ENCODE results near the gene TDO2.
"Not testable (repeated sequence)": the region's sequence is repeated elsewhere in the genome, so short reads cannot be mapped to it uniquely, and the experiment has no call there.

TDO2 gene

DNA sequence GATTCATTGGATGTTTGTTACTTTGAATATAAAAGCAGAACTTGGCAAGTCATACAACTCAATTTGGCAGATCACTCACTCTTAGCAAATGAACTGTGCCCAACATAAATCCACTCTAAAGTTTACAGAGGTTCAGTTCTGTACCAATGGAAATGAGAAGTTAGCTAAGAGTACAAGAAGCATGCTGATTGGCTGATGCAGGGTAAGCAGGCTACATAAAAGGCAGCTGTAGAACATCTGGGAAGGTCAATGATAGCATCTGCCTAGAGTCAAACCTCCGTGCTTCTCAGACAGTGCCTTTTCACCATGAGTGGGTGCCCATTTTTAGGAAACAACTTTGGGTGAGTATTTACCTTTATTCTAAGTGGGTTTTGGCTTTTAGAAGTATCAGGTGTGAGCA lies at the start of gene TDO2:
TSS of gene TDO2 (plus strand) at position 244 of the 400 bp plus-strand sequence. CDS start at position 307, 63 bp downstream.
- no peak for DNase-seq (ENCODE audit: extremely low read depth in 1 of 2, low read depth in 1 of 2)

DNA sequence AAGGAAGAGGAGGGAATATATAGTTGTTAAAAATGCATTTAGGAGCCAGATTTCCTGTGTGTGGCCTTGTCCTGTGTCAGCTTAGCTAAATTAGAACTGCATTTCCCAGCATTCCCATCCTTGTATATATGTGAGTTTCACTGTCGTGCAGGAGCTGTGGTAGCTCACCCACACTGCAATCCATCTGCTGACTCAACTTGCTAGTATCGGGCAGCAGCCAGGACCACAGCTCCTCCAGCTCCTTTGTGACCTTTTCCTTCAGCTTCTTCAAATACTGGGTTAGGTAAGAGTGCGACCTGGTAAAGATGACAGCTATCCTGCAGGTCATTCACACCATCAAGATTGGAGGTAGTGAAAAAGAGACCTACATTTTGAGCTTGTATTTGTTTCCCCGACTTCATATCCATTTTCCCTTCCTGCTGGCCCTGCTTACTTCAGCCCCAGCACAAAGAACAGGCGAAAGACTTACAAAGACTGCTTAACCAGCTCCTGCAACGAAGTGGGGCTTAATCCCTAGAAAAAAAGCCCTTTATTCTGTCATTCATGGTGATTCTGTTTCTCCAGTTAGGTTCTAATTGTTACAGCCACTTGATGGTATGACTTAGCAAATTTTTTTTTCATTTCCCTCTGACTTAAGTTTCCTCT lies 48.8 kb upstream of the TDO2 start:
- no peak for DNase-seq (ENCODE audit: extremely low read depth in 1 of 2, low read depth in 1 of 2)

DNA sequence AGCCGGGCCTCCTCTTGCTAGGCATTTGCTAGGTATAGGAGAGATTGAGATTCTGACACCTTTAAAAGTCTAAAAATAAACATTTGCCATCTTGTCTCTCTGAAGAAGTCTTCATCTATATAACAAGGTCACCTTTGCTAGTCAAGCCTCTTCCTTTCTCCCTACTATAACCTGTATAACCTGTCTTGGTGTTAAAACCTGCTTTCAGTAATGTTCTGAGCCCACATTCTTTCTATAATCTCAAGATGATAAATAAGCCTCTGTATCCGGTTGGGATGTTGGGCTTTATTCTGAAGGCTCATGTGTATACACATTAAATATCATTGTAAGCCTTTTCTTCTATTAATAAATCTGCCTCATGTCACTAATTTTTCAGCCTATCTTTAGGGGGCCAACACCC lies 47.6 kb upstream of the TDO2 start:
- DNase-seq (ENCODE audit: extremely low read depth in 1 of 2, low read depth in 1 of 2): no peak

DNA sequence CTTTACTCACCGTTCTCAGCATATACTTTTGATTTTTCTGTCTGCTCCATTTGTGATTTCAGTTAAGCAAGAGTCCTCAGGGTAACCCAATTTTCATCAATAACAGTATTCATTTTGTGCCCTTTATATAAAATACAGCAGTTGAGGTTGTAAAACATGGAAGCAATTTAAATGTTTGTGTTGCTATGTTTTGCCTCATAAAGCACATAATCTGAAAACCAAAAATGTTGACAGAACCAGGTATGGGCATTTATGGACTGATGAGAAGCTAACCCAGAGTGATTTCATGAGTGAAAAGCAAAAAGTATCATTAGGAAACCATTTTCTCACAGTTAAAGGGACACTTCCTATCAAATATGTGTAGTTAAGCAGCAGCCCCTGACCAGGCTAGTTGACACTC lies 37.3 kb upstream of the TDO2 start, which contains the start of gene ASIC5:
TSS of gene ASIC5 (minus strand) at position 101 of the 400 bp plus-strand sequence. CDS start at position 50, 51 bp downstream.
- no peak for DNase-seq (ENCODE audit: extremely low read depth in 1 of 2, low read depth in 1 of 2)

DNA sequence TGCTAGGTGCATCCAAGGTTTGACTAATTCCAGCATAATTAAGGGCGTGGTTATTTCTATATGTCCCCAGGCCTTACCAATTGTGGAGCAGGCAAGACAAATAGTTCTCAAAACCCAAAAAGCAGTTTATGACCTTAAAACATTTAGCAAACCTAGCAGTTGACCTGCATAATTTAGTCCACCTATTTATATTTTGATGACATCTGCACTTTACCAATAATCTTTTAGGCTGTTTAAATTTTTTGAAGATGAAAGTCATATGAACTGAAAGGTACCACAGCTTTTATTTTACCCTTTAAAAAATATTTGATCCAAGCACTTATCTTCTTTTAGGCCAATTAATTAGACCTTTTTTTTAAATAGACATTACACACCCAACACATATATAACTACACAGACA lies 27.6 kb upstream of the TDO2 start:
- no peak for DNase-seq (ENCODE audit: extremely low read depth in 1 of 2, low read depth in 1 of 2)

DNA sequence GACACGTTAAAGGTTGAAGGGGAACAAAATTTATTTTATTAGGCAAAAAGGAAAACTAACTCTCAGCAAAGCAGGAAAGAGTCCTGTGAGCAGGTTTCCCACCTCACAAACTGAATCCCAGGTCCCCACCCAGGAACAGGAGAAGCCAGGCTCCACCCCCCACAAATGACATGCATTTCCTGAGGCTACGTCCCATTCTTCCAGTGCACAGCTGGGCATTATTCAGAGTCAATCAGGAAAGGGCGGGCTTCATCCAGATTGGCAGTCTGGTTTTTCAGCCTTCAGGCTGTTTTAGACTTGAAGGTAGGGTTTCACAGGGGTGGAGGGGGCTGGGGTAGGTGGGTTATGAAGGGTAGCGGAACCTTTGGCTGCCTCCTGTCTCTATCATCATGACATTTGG lies 25.5 kb upstream of the TDO2 start:
- DNase-seq (ENCODE audit: extremely low read depth in 1 of 2, low read depth in 1 of 2): no peak

DNA sequence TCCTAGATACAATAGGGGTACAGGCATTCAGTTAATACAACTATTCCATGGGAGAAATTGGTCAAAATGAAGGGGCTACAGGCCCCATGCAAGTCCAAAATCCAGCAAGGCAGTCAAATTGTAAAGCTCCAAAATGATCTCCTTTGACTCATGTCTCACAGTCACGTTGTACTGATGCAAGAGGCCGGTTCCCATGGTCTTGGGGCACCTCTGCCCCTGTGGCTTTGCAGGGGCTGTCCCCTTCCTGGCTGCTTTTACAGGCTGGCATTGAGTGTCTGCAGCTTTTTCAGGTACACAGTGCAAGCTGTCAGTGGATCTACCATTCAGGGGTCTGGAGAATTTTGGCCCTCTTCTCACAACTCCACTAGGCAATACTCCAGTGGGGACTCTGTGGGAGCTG lies 24.9 kb upstream of the TDO2 start:
- DNase-seq (ENCODE audit: extremely low read depth in 1 of 2, low read depth in 1 of 2): no peak

DNA sequence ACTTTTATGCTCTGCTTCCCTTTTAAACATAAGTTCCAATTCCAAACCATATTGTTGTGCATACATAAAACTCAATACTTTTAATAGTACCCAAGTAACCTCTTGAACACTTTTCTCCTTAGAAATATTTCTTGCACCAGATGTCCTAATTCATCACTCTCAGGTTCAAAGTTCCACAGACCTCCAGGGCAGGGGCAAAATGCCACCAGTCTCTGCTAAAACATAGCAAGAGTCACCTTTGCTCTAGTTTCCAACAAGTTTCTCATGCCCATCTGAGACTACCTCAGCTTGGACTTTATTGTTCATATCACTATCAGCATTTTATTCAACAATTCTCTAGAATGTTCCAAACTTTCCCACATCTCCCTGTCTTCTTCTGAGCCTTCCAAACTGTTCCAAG lies 23.7 kb upstream of the TDO2 start:
- no peak for DNase-seq (ENCODE audit: extremely low read depth in 1 of 2, low read depth in 1 of 2)

DNA sequence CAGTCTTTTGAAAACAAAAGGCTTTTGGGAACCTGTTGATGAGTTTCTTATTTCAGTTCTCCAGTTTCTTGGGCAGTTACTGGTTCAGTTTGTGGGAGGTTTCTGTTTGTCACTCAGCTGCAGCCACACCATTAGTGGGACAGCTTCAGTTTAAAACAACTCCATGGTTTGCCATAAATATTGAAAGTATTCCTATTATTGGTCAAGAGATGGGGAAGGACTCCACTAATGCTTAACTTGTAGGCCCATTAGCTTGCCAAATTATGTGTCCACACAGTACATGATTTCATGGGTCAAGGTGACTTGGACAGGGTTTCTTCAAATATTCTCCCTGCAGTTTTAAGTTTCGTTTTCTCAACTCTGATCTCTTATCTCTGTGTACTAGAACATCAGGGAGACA lies 21.9 kb upstream of the TDO2 start:
- no peak for DNase-seq (ENCODE audit: extremely low read depth in 1 of 2, low read depth in 1 of 2)

DNA sequence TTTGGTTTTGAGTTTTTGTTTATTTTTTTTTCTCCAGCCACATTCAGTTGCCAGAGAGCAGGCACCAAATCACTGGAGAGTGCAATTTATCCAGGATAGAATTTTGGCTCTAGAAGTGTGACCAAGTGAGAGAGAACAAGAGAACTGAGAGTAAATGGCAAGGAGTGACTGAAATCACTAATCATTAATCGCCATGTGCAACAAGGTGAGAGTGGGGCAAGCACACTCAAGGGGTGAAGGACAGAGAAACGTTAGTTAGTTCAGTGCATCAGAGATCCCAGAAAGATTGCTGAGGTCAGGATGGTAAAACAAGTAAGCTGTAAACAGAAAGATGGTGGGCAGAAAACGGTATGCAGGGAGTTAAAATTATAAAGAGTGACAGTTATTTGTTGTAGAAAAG lies 19.6 kb upstream of the TDO2 start:
- DNase-seq (ENCODE audit: extremely low read depth in 1 of 2, low read depth in 1 of 2): no peak

DNA sequence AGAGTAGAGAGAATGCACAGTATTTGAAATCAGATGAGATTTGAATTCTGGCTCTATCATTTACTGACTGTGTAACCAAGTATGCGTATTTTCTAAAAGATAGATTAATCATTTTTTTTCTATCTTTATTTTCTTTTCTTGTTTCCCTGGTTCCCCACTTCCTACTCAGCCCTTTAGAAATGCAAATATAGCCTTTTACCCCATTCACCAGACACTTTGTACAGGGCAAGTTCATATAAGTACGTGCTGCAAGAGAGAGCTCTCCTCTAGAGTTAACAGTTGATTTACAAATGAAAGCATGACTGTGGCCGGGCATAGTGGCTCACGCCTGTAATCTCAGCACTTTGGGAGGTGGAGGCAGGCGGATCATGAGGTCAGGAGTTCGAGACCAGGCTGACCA lies 17.8 kb upstream of the TDO2 start:
- DNase-seq (ENCODE audit: extremely low read depth in 1 of 2, low read depth in 1 of 2): no peak

DNA sequence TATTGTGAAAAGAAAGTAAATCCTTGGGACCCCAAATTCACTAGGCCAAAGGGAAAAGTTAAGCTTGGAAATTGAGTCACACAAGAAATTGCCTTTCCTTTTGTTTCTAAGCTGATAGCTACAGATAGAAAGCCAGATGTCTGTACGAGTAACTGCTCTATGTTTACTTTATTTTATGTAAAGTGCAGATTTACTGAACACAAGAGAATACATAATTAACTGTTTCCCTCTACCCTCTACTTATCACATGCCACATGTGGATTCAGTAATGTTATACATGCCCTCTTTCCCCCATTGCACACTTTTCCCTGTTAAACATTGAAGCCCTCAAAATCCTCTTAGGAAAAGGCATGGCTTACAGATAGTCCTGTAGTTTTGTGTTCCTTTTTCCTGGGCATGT lies 16.5 kb upstream of the TDO2 start:
- DNase-seq (ENCODE audit: extremely low read depth in 1 of 2, low read depth in 1 of 2): no peak

DNA sequence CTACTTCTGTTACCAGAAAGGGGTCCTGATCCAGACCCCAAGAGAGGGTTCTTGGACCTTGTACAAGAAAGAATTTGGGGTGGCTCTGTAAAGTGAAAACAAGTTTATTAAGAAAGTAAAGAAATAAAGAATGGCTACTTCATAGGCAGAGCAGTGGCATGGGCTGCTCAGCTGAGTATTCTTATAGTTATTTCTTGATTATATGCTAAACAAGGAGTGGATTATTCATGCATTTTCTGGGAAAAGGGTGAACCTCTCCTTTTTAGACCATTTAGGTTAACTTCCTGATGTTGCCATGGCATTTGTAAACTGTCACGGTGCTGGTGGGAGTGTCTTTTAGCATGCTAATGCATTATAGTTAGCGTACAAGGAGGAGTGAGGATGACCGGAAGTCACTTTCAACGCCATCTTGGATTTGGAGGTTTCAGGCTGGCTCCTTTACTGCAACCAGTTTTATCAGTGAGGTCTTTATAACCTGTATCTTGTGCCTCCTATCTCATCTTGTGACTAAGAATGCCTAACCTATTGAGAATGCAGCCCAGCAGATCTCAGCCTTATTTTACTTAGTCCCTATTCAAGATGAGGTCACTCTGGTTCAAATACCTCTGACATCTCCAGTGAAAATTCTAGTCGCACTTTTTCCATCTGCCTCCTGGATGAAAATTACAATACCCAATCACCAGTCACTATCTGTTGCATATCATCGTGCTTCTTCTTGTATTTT lies 15.5 kb upstream of the TDO2 start:
- no peak for DNase-seq (ENCODE audit: extremely low read depth in 1 of 2, low read depth in 1 of 2)

DNA sequence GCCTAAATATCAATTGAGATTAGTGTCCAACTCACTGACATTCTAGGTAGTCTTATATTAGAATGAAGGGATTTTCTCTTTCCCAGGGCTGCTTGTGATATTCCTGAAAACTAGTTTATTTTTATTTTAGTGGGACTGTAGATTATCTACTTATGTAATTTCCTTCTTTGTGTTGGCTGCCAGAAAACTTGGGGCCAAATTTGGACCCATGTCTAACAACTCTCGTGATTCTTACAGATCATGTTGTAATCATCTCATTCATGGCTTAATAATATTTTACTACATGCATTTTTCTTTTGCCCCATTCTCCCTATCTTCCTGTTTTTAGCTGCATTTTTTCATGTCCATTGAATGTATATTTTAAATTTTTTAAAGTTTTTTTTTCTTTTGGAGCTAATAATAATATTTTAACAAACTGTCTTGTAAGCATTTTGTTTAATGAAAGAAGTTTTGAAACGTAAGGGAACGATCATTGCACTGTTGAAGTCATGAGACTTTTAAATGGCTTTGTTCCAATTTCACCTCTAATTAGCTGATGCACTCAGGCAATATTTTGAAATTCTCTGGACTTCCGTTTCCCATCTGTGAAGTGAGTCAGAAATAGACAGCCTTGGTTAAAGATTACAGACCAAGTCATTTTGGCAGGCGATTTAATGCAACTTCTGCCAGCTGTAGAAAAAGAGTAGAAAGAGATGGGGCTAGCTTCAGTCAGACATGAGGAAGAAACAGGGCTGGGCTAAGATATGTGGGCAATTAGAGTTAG lies 14.3 kb upstream of the TDO2 start:
- no peak for DNase-seq (ENCODE audit: extremely low read depth in 1 of 2, low read depth in 1 of 2)

DNA sequence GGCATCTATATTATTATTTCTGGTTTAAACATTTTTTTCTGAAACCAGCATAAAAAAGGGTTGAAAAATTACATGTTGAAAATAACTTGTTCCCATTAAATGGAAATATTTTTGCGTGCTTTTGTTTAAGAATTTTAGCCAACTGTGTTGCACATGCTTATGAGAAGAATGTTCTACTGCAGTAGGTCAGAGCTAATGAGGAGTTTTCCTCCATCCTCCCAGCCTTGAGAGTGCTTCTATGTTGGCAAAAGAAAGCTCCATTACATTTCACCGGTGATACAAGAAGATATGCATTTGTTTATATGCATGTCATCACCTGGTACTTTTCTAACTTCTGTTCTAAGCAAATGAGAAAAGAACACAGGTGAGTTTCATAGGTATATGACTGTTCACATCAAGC lies 13.6 kb upstream of the TDO2 start:
- no peak for DNase-seq (ENCODE audit: extremely low read depth in 1 of 2, low read depth in 1 of 2)

DNA sequence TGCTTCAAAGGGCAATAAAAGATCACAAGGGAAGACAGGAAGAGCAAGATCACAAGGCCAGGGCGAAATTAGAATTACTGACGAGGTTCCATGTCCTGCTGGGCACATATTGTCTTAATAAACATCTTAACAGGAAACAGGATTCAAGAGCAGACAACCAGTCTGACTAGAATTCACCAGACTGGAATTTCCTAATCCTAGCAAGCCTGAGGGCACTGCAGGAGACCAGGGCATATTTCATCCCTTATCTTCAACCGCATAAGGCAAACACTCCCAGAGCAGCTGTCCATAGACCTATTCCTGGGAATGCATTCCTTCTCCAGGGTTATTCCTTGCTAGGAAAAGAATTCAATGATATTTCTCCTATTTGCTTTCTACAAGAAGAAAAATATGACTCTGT lies 12.4 kb upstream of the TDO2 start:
- no peak for DNase-seq (ENCODE audit: extremely low read depth in 1 of 2, low read depth in 1 of 2)

DNA sequence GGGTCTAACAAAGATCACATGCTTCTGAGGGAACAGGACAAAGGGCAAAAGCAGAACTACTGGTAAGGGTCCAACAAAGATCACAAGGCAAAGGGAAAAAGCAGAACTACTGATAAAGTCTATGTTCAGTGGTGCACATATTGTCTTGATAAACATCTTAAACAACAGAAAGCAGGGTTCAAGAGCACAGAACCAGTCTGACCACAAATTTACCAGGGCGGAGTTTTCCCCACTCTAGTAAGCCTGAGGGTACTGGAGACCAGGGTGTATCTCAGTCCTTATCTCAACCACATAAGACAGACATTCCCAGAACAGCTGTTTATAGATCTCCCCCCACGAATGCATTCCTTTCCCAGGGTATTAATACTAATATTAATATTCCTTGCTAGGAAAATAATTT lies 5.1 kb upstream of the TDO2 start:
- not testable (repeated sequence) for DNase-seq (ENCODE audit: extremely low read depth in 1 of 2, low read depth in 1 of 2)

DNA sequence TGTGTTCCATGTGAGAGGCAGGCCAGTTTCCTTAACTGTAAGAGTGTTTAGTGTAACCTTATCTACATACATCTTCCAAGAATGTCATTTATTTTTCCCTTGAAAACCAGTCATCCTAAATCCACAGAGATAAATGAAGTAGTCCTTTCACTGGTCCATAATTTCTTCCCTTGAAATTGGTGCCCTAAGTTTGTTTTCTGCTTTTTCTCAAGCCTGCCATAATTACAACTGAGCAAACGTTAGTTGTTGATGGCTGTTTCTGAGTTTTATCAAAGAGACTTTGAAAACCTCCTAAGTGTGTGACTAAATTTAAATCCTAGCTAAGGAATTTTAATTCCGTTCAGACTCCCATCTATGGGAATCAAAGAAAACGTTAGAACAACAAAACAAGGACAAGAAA lies 3.6 kb upstream of the TDO2 start:
- no peak for DNase-seq (ENCODE audit: extremely low read depth in 1 of 2, low read depth in 1 of 2)

DNA sequence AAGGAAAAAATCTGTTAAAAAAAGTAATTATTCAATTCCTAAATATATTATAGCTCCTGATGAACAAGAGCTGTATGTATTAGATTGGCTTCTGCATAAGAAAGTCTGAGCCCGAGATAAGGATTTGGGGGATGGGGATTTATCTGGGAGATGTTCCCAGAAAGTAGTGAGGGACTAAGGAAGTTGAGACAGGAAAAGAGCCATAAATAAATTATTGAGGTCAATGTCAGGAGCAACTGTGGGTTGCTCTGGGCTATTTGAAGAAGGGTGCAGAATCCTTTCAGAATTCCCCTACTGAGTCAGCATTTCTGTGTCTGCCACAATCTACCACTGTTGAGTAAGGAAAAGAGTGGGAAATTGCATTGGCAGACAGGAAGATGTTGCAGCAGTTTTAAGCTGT lies 3.1 kb upstream of the TDO2 start:
- DNase-seq (ENCODE audit: extremely low read depth in 1 of 2, low read depth in 1 of 2): no peak

DNA sequence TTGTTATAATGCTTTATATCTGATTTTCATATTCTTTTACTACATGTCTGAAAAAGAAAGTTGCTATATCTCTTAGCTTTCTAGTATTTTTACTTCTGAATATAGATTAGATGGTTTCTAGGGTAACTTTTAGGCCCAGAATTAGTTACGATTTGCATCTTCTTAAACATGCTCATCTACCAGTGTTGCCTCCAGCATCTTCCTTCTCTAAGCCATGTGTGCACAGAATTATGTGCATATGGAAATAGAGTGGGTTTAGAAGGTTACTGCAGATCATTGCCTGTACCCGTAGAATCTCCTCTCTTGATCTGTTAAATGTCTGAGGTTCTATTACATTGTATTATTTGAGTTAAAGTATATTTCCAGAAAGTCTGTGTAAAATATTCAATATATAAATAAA lies 2.5 kb upstream of the TDO2 start:
- DNase-seq (ENCODE audit: extremely low read depth in 1 of 2, low read depth in 1 of 2): no peak

DNA sequence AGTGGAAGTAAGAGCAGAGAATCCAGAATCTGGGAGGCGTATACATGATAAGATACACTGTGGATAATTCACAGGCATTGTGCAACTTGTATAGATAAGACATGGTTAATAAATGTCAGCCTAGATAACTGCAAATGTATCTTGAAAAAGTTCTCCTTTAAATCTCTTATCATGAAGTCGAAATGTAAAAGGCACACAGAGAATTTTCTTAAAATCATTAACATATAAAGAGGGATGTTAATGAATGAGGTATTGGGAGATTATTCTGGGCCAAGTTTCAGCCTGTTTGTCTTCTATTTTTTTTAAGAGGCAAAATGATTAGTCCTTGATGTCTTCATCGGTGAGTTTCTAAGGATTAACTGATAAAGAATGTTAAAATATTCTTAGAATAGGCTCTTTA lies 835 bp downstream of the TDO2 start:
- DNase-seq (ENCODE audit: extremely low read depth in 1 of 2, low read depth in 1 of 2): no peak

All from stimulated activated CD8-positive, alpha-beta memory T cell treated with anti-CD3 and anti-CD28 coated beads, Interleukin-7, amount 100 ng/mL, for 48 hours (primary cell).